Mesendoderm (in vitro differentiated cells): Measurements from ENCODE around the gene DGKB.

Experiments
- DNase-seq: peaks from one replicate; pipeline ENCODE4 v3.0.0; 2013
- H2AK5ac ChIP-seq: 2 replicates; pipeline ENCODE4 v1.6.1; 2013; ENCODE audit warnings: low read length, inconsistent platforms
- H2BK120ac ChIP-seq: 2 replicates; pipeline ENCODE4 v1.6.1; 2013; ENCODE audit warnings: low read depth, mild to moderate bottlenecking, low read length, moderate library complexity, mixed read lengths
- H2BK15ac ChIP-seq: replicated peaks from 2 replicates; pipeline ENCODE4 v1.6.1; 2013; ENCODE audit warnings: low read depth, mild to moderate bottlenecking, moderate library complexity
- H2BK5ac ChIP-seq: 2 replicates; pipeline ENCODE4 v1.6.1; 2013; ENCODE audit warnings: low read length, inconsistent platforms
- H3K18ac ChIP-seq: 2 replicates; pipeline ENCODE4 v1.6.1; 2013; ENCODE audit warnings: mild to moderate bottlenecking, low read length, mixed read lengths
- H3K23ac ChIP-seq: one replicate; pipeline ENCODE4 v1.6.1; 2013; ENCODE audit warnings: low read length
- H3K27ac ChIP-seq: 2 replicates; pipeline ENCODE4 v1.5.1; 2013; ENCODE audit warnings: low read depth, mild to moderate bottlenecking, inconsistent platforms, low read length, moderate library complexity
- H3K27me3 ChIP-seq: 2 replicates; pipeline ENCODE4 v1.6.1; 2013; ENCODE audit warnings: low read length, control low read depth, mild to moderate bottlenecking, inconsistent platforms; ENCODE audit not compliant: insufficient read depth, poor library complexity
- H3K36me3 ChIP-seq: 2 replicates; pipeline ENCODE4 v1.6.1; 2013; ENCODE audit warnings: low read length, inconsistent platforms; ENCODE audit not compliant: control insufficient read depth, insufficient read depth
- H3K4ac ChIP-seq: one replicate; pipeline ENCODE4 v1.6.1; 2013; ENCODE audit warnings: low read depth, mild to moderate bottlenecking, low read length, moderate library complexity
- H3K4me1 ChIP-seq: 2 replicates; pipeline ENCODE4 v1.6.1; 2013; ENCODE audit warnings: low read depth, low read length, inconsistent platforms; ENCODE audit not compliant: control insufficient read depth
- H3K4me2 ChIP-seq: 2 replicates; pipeline ENCODE4 v1.6.1; 2013; ENCODE audit warnings: low read length
- H3K4me3 ChIP-seq: 2 replicates; pipeline ENCODE4 v1.5.1; 2013; ENCODE audit warnings: mild to moderate bottlenecking, low read length
- H3K56ac ChIP-seq: one replicate; pipeline ENCODE4 v1.6.1; 2013; ENCODE audit warnings: low read length
- H3K79me1 ChIP-seq: 2 replicates; pipeline ENCODE4 v1.6.1; 2013; ENCODE audit warnings: low read length, inconsistent platforms
- H3K79me2 ChIP-seq: 2 replicates; pipeline ENCODE4 v1.6.1; 2013; ENCODE audit warnings: mild to moderate bottlenecking, low read length; ENCODE audit not compliant: control insufficient read depth, insufficient read depth
- H3K9ac ChIP-seq: 2 replicates; pipeline ENCODE4 v1.6.1; 2013; ENCODE audit warnings: low read length, inconsistent platforms
- H4K5ac ChIP-seq: one replicate; pipeline ENCODE4 v1.6.1; 2013; ENCODE audit warnings: low read length
- H4K8ac ChIP-seq: one replicate; pipeline ENCODE4 v1.6.1; 2013; ENCODE audit warnings: low read depth, mild to moderate bottlenecking, control low read depth, low read length, moderate library complexity
- WGBS: extraction: QIAGEN DNeasy Blood & Tissue Kit; methylation state at CpG from one replicate; pipeline ENCODE4 v1.1.7; 2013; ENCODE audit warnings: low lambda C conversion rate, missing lambda C conversion rate; ENCODE audit not compliant: insufficient coverage; ENCODE audit errors: extremely low coverage; 5-methylcytosine and 5-hydroxymethylcytosine counted together

The DGKB gene

GRCh38 chr7:14293434-14293833 is 609.1 kb downstream of the DGKB start:
- no CpG with 5 or more reads among the region's 2 CpGs for WGBS
- no peak overlapping the region for H3K27ac ChIP-seq
- H4K5ac ChIP-seq: no peak overlapping the region

GRCh38 chr7:14292737-14293136 is 609.8 kb downstream of the DGKB start:
- no peak overlapping the region for H3K4me2 ChIP-seq
- H3K56ac ChIP-seq: no peak overlapping the region
- H2BK5ac ChIP-seq: no peak overlapping the region
- H3K79me1 ChIP-seq: no peaks in the 10 kb centered on the region
- no peak overlapping the region for H3K4ac ChIP-seq
- H2AK5ac ChIP-seq: no peak overlapping the region
- H3K36me3 ChIP-seq: no peaks in the 10 kb centered on the region
- no peaks in the 10 kb centered on the region for H3K4me1 ChIP-seq
- H3K9ac ChIP-seq: no peak overlapping the region
- H3K27ac ChIP-seq: no peak overlapping the region
- no peak overlapping the region for H3K23ac ChIP-seq
- H2BK120ac ChIP-seq: no peak overlapping the region
- H4K8ac ChIP-seq: no peak overlapping the region
- no peaks in the 10 kb centered on the region for H3K27me3 ChIP-seq
- no peak for DNase-seq
- H3K79me2 ChIP-seq: no peaks in the 10 kb centered on the region
- no peak overlapping the region for H3K18ac ChIP-seq
- H2BK15ac ChIP-seq: no peak overlapping the region
- H4K5ac ChIP-seq: no peak overlapping the region
- H3K4me3 ChIP-seq: no peak overlapping the region

More at GRCh38 chr7:14293434-14293833, 609.1 kb downstream of the DGKB start:
- Histone ChIP-seq H3K56ac (no peak overlapping the region), H3K18ac (no peak overlapping the region), H4K8ac (no peak overlapping the region), H3K27me3 (no peaks in the 10 kb centered on the region), H3K79me2 (no peaks in the 10 kb centered on the region), H3K79me1 (no peaks in the 10 kb centered on the region), H3K9ac (no peak overlapping the region), H3K4ac (no peak overlapping the region), H2BK120ac (no peak overlapping the region), H2BK5ac (no peak overlapping the region), H3K23ac (no peak overlapping the region), H2AK5ac (no peak overlapping the region), H2BK15ac (no peak overlapping the region), H3K4me1 (no peaks in the 10 kb centered on the region), H3K36me3 (no peaks in the 10 kb centered on the region), H3K4me2 (no peak overlapping the region), H3K4me3 (no peak overlapping the region)
- no peak for DNase-seq

- Histone ChIP-seq H3K4me3 (no peak overlapping the region), H4K8ac (no peak overlapping the region), H3K4me1 (no peaks in the 10 kb centered on the region)
Measured at GRCh38 chr7:14289957-14290356, 612.6 kb downstream of the DGKB start.

GRCh38 chr7:14288701-14289100 is 613.9 kb downstream of the DGKB start:
- H3K4me3 ChIP-seq: no peak overlapping the region
- no peak overlapping the region for H3K56ac ChIP-seq
- no peaks in the 10 kb centered on the region for H3K4me1 ChIP-seq
- no peak overlapping the region for H3K23ac ChIP-seq
- H3K18ac ChIP-seq: no peak overlapping the region
- no peak overlapping the region for H4K8ac ChIP-seq
- no CpG with 5 or more reads among the region's 3 CpGs for WGBS
- H3K27ac ChIP-seq: no peak overlapping the region
- no peaks in the 10 kb centered on the region for H3K79me2 ChIP-seq
- no peaks in the 10 kb centered on the region for H3K27me3 ChIP-seq
- H3K79me1 ChIP-seq: no peaks in the 10 kb centered on the region
- no peak overlapping the region for H4K5ac ChIP-seq
- H2BK15ac ChIP-seq: no peak overlapping the region
- no peak for DNase-seq
- H3K9ac ChIP-seq: no peak overlapping the region
- H2BK120ac ChIP-seq: no peak overlapping the region
- no peak overlapping the region for H2AK5ac ChIP-seq
- no peak overlapping the region for H3K4me2 ChIP-seq
- no peaks in the 10 kb centered on the region for H3K36me3 ChIP-seq
- no peak overlapping the region for H2BK5ac ChIP-seq
- no peak overlapping the region for H3K4ac ChIP-seq

More at GRCh38 chr7:14289957-14290356, 612.6 kb downstream of the DGKB start:
- no peaks in the 10 kb centered on the region for H3K79me1 ChIP-seq
- H3K79me2 ChIP-seq: no peaks in the 10 kb centered on the region
- H4K5ac ChIP-seq: no peak overlapping the region
- no peak overlapping the region for H3K18ac ChIP-seq
- no peak overlapping the region for H3K4me2 ChIP-seq
- H3K27me3 ChIP-seq: no peaks in the 10 kb centered on the region
- H3K4ac ChIP-seq: no peak overlapping the region
- H2AK5ac ChIP-seq: no peak overlapping the region
- H3K27ac ChIP-seq: no peak overlapping the region
- no peaks in the 10 kb centered on the region for H3K36me3 ChIP-seq
- no peak overlapping the region for H3K9ac ChIP-seq
- H2BK15ac ChIP-seq: no peak overlapping the region
- no peak overlapping the region for H2BK120ac ChIP-seq
- H3K23ac ChIP-seq: no peak overlapping the region
- DNase-seq: no peak
- H2BK5ac ChIP-seq: no peak overlapping the region
- H3K56ac ChIP-seq: no peak overlapping the region

- no peak overlapping the region for H3K18ac ChIP-seq
- no peak overlapping the region for H2BK15ac ChIP-seq
- H3K79me2 ChIP-seq: no peaks in the 10 kb centered on the region
- H2BK120ac ChIP-seq: no peak overlapping the region
- H3K4me1 ChIP-seq: no peaks in the 10 kb centered on the region
- H4K8ac ChIP-seq: no peak overlapping the region
- H2AK5ac ChIP-seq: no peak overlapping the region
- H3K79me1 ChIP-seq: no peaks in the 10 kb centered on the region
- no peak overlapping the region for H2BK5ac ChIP-seq
- H3K56ac ChIP-seq: no peak overlapping the region
- no CpG with 5 or more reads among the region's 2 CpGs for WGBS
- no peak overlapping the region for H3K9ac ChIP-seq
- H3K36me3 ChIP-seq: no peaks in the 10 kb centered on the region
- no peak overlapping the region for H3K27ac ChIP-seq
- no peak overlapping the region for H3K23ac ChIP-seq
- no peak overlapping the region for H3K4ac ChIP-seq
- no peak for DNase-seq
- H4K5ac ChIP-seq: no peak overlapping the region
- H3K4me3 ChIP-seq: no peak overlapping the region
- no peak overlapping the region for H3K4me2 ChIP-seq
- H3K27me3 ChIP-seq: no peaks in the 10 kb centered on the region
Measured at GRCh38 chr7:14287398-14287797, 615.2 kb downstream of the DGKB start.

GRCh38 chr7:14286036-14286435 is 616.5 kb downstream of the DGKB start:
- no CpG with 5 or more reads among the region's 4 CpGs for WGBS
- H2AK5ac ChIP-seq: no peak overlapping the region
- H3K27me3 ChIP-seq: no peaks in the 10 kb centered on the region
- no peak overlapping the region for H4K5ac ChIP-seq
- DNase-seq: no peak
- H3K4me2 ChIP-seq: no peak overlapping the region
- H2BK15ac ChIP-seq: no peak overlapping the region
- no peaks in the 10 kb centered on the region for H3K79me2 ChIP-seq
- H3K9ac ChIP-seq: no peak overlapping the region
- H2BK120ac ChIP-seq: no peak overlapping the region
- H3K4me3 ChIP-seq: no peak overlapping the region
- no peaks in the 10 kb centered on the region for H3K4me1 ChIP-seq
- H3K4ac ChIP-seq: no peak overlapping the region
- no peak overlapping the region for H3K18ac ChIP-seq
- H4K8ac ChIP-seq: no peak overlapping the region
- no peak overlapping the region for H3K23ac ChIP-seq
- no peaks in the 10 kb centered on the region for H3K36me3 ChIP-seq
- H3K56ac ChIP-seq: no peak overlapping the region
- H3K79me1 ChIP-seq: no peaks in the 10 kb centered on the region
- no peak overlapping the region for H2BK5ac ChIP-seq
- H3K27ac ChIP-seq: no peak overlapping the region
